ENCODE results near the gene ARL6IP6. TPM values are rescaled to one million over a fixed set of nuclear protein-coding genes. Genes with fewer than 3 reads are reported as not detected.
"Not testable (repeated sequence)": the region's sequence is repeated elsewhere in the genome, so short reads cannot be mapped to it uniquely, and the experiment has no call there.

The ARL6IP6 gene
- total RNA-seq, 1 experiment from 2014 or later: 43.6 TPM

DNA sequence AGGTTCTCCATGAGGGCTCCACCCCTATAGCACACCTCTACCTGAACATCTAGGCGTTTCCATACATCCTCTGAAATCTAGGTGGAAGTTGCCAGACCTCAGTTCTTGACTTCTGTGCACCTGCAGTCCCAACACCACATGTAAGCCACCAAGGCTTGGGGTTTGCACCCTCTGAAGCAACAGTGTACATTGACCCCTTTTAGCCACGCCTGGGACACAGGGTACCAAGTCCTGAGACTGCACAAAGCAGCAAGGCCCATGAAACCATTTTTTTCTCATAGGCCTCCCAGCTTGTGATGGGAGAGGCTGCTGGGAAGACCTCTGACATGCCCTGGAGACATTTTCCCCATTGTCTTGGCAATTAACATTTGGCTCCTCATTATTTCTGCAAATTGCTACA, 20.0 kb downstream of the ARL6IP6 start:
- BruUV-seq (replicated peaks): no TSS peak
- ChIA-PET CTCF (no interaction called here), POLR2A (ENCODE audit: low non-redundant PET) (no interaction called here)
- no peak overlapping the region for H3K27ac ChIP-seq (ENCODE audit: low read depth, low read length, poor library complexity, severe bottlenecking)
- H3K4me1 ChIP-seq (ENCODE audit: insufficient read depth, low read length, poor library complexity, severe bottlenecking): no peaks in the 10 kb centered on the region
- no peaks in the 10 kb centered on the region for H3K9me3 ChIP-seq (ENCODE audit: low read depth, low read length, poor library complexity, severe bottlenecking)
- TF ChIP-seq, protein P1, sequence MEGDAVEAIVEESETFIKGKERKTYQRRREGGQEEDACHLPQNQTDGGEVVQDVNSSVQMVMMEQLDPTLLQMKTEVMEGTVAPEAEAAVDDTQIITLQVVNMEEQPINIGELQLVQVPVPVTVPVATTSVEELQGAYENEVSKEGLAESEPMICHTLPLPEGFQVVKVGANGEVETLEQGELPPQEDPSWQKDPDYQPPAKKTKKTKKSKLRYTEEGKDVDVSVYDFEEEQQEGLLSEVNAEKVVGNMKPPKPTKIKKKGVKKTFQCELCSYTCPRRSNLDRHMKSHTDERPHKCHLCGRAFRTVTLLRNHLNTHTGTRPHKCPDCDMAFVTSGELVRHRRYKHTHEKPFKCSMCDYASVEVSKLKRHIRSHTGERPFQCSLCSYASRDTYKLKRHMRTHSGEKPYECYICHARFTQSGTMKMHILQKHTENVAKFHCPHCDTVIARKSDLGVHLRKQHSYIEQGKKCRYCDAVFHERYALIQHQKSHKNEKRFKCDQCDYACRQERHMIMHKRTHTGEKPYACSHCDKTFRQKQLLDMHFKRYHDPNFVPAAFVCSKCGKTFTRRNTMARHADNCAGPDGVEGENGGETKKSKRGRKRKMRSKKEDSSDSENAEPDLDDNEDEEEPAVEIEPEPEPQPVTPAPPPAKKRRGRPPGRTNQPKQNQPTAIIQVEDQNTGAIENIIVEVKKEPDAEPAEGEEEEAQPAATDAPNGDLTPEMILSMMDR (conservative IDR thresholded peaks at IDR 0.05; ENCODE audit: low read depth, low read length): no peak
- TF ChIP-seq EZH2 (IDR thresholded peaks at IDR 0.05; ENCODE audit: borderline replicate concordance, low read depth, low read length, poor library complexity, severe bottlenecking): no peak
- intact Hi-C loops (cut with micrococcal nuclease; ENCODE audit: unreplicated experiment): loop anchor here (5.0 kb wide), 1 partner anchor 561 kb away; the partner anchor contains the start of gene STAM2
- no peak for DNase-seq (ENCODE audit: low spot score)
- H3K36me3 ChIP-seq (ENCODE audit: insufficient read depth, low read length, poor library complexity, severe bottlenecking): peaks cover 43% of the 10 kb centered on the region
- no peaks in the 10 kb centered on the region for H3K27me3 ChIP-seq (replicated peaks; ENCODE audit: insufficient read depth, low read depth, low read length, poor library complexity)
- no peak overlapping the region for H3K4me3 ChIP-seq (ENCODE audit: low read depth, low read length, poor library complexity, severe bottlenecking)

DNA sequence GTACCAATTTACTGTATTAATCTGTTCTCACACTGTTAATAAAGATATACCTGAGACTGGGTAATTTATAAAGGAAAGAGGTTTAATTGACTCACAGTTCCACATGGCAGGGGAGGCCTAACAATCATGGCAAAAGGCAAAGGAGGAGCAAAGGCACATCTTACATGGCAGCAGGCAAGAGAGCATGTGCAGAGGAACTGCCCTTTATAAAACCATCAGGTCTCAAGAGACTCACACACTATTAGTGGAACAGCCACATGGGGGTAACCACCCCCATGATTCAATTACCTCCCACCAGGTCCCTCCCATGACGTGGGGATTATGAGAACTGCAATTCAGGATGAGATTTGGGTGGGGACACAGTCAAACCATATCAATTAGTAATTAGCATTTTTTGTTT, 21.3 kb downstream of the ARL6IP6 start:
- H3K27me3 ChIP-seq (replicated peaks; ENCODE audit: insufficient read depth, low read depth, low read length, poor library complexity); DNase-seq (ENCODE audit: low spot score); H3K27ac ChIP-seq (ENCODE audit: low read depth, low read length, poor library complexity, severe bottlenecking); H3K4me1 ChIP-seq (ENCODE audit: insufficient read depth, low read length, poor library complexity, severe bottlenecking); CTCF ChIA-PET; H3K9me3 ChIP-seq (ENCODE audit: low read depth, low read length, poor library complexity, severe bottlenecking); POLR2A ChIA-PET (ENCODE audit: low non-redundant PET); BruUV-seq (replicated peaks); H3K4me3 ChIP-seq (ENCODE audit: low read depth, low read length, poor library complexity, severe bottlenecking): not testable (repeated sequence)
- H3K36me3 ChIP-seq (ENCODE audit: insufficient read depth, low read length, poor library complexity, severe bottlenecking): peaks cover 41% of the 10 kb centered on the region
- intact Hi-C loops (cut with micrococcal nuclease; ENCODE audit: unreplicated experiment): loop anchor here (5.0 to 10.0 kb wide), 4 partner anchors 562 to 1635 kb away; partner anchors contain the start of genes RPRM and STAM2

- H3K27ac ChIP-seq (ENCODE audit: low read depth, low read length, poor library complexity, severe bottlenecking): no peak overlapping the region
- no peaks in the 10 kb centered on the region for H3K27me3 ChIP-seq (replicated peaks; ENCODE audit: insufficient read depth, low read depth, low read length, poor library complexity)
- CTCF ChIA-PET: no interaction called here
- no peaks in the 10 kb centered on the region for H3K9me3 ChIP-seq (ENCODE audit: low read depth, low read length, poor library complexity, severe bottlenecking)
- POLR2A ChIA-PET (ENCODE audit: low non-redundant PET): no interaction called here
- BruUV-seq (replicated peaks): no TSS peak
- intact Hi-C loops (cut with micrococcal nuclease; ENCODE audit: unreplicated experiment): loop anchor here (5.0 to 10.0 kb wide), 3 partner anchors 736 to 1634 kb away; partner anchors contain the start of gene RPRM
- H3K4me3 ChIP-seq (ENCODE audit: low read depth, low read length, poor library complexity, severe bottlenecking): no peak overlapping the region
- H3K36me3 ChIP-seq (ENCODE audit: insufficient read depth, low read length, poor library complexity, severe bottlenecking): peaks cover 35% of the 10 kb centered on the region
- TF ChIP-seq, protein P1 (conservative IDR thresholded peaks at IDR 0.05; ENCODE audit: low read depth, low read length): peak; percentile 84
- TF ChIP-seq EZH2 (IDR thresholded peaks at IDR 0.05; ENCODE audit: borderline replicate concordance, low read depth, low read length, poor library complexity, severe bottlenecking): no peak
- H3K4me1 ChIP-seq (ENCODE audit: insufficient read depth, low read length, poor library complexity, severe bottlenecking): no peaks in the 10 kb centered on the region
- peak; percentile 78 for DNase-seq (ENCODE audit: low spot score)
These were observed 22.4 kb downstream of the ARL6IP6 start for GRCh38 chr2:152740743-152741328.

- Histone ChIP-seq H3K9me3 (ENCODE audit: low read depth, low read length, poor library complexity, severe bottlenecking) (no peaks in the 10 kb centered on the region), H3K27ac (ENCODE audit: low read depth, low read length, poor library complexity, severe bottlenecking) (no peak overlapping the region), H3K4me3 (ENCODE audit: low read depth, low read length, poor library complexity, severe bottlenecking) (no peak overlapping the region), H3K4me1 (ENCODE audit: insufficient read depth, low read length, poor library complexity, severe bottlenecking) (no peaks in the 10 kb centered on the region), H3K27me3 (replicated peaks; ENCODE audit: insufficient read depth, low read depth, low read length, poor library complexity) (no peaks in the 10 kb centered on the region), H3K36me3 (ENCODE audit: insufficient read depth, low read length, poor library complexity, severe bottlenecking) (peaks cover 20% of the 10 kb centered on the region)
- DNase-seq (ENCODE audit: low spot score): no peak
- TF ChIP-seq EZH2 (IDR thresholded peaks at IDR 0.05; ENCODE audit: borderline replicate concordance, low read depth, low read length, poor library complexity, severe bottlenecking): no peak
- TF ChIP-seq, protein P1 (conservative IDR thresholded peaks at IDR 0.05; ENCODE audit: low read depth, low read length): peak; percentile 53
- ChIA-PET CTCF (no interaction called here), POLR2A (ENCODE audit: low non-redundant PET) (no interaction called here)
- intact Hi-C loops (cut with micrococcal nuclease; ENCODE audit: unreplicated experiment): loop anchor here (5.0 to 10.0 kb wide), 3 partner anchors 734 to 1632 kb away; partner anchors contain the start of gene RPRM
- no TSS peak for BruUV-seq (replicated peaks)
These were observed 24.6 kb downstream of the ARL6IP6 start for GRCh38 chr2:152743002-152743401.

- H3K9me3 ChIP-seq (ENCODE audit: low read depth, low read length, poor library complexity, severe bottlenecking); H3K27me3 ChIP-seq (replicated peaks; ENCODE audit: insufficient read depth, low read depth, low read length, poor library complexity); H3K4me3 ChIP-seq (ENCODE audit: low read depth, low read length, poor library complexity, severe bottlenecking); BruUV-seq (replicated peaks); POLR2A ChIA-PET (ENCODE audit: low non-redundant PET); H3K27ac ChIP-seq (ENCODE audit: low read depth, low read length, poor library complexity, severe bottlenecking); CTCF ChIA-PET; H3K4me1 ChIP-seq (ENCODE audit: insufficient read depth, low read length, poor library complexity, severe bottlenecking): not testable (repeated sequence)
- peak; percentile 15 for DNase-seq (ENCODE audit: low spot score)
- intact Hi-C loops (cut with micrococcal nuclease; ENCODE audit: unreplicated experiment): loop anchor here (10.0 kb wide), 1 partner anchor 1627 kb away; no protein-coding TSS in a partner anchor
- H3K36me3 ChIP-seq (ENCODE audit: insufficient read depth, low read length, poor library complexity, severe bottlenecking): peaks cover 20% of the 10 kb centered on the region
These were observed 29.3 kb downstream of the ARL6IP6 start for GRCh38 chr2:152747751-152748150.
